ENCODE data around the gene WDR5B. TPM values are rescaled to one million over a fixed set of nuclear protein-coding genes. Genes with fewer than 3 reads are reported as not detected.

WDR5B gene
- 3.7 and 4.1 TPM in 2 replicates for total RNA-seq (ENCODE audit: low replicate concordance)

GRCh38 chr3:122415762-122416654 lies at the start of gene WDR5B:
Gene WDR5B (minus strand): TSS chr3:122416062. CDS start chr3:122415528, 534 bp downstream.

GRCh38 chr3:122383771-122384697 lies 31.8 kb downstream of the WDR5B start, which contains the start of gene FAM162A:
Gene FAM162A (plus strand): TSS chr3:122384182. CDS start chr3:122384266, 84 bp downstream.

GRCh38 chr3:122382888-122383666 lies 32.8 kb downstream of the WDR5B start, which contains the start of gene MIX23:
Gene MIX23 (minus strand): TSS chr3:122383231. CDS start chr3:122383224, 7 bp downstream.

Other genes starting within 250 kb of the WDR5B start
- gene CASR, start 232.4 kb downstream of the WDR5B start, total RNA-seq (ENCODE audit: low replicate concordance), result under 0.01 TPM in 1 of 2 replicates, not detected in the other
- gene CSTA, start 90.8 kb downstream of the WDR5B start, total RNA-seq (ENCODE audit: low replicate concordance), result 0.75 and 5.1 TPM in 2 replicates
- 18.6 and 30.0 TPM in 2 replicates for gene MIX23, start 32.8 kb downstream of the WDR5B start, total RNA-seq (ENCODE audit: low replicate concordance)
- 25.7 and 28.3 TPM in 2 replicates for gene FAM162A, start 31.9 kb downstream of the WDR5B start, total RNA-seq (ENCODE audit: low replicate concordance)
- 17.8 and 25.0 TPM in 2 replicates for gene KPNA1, start 98.9 kb upstream of the WDR5B start, total RNA-seq (ENCODE audit: low replicate concordance)
- gene PARP9, start 148.2 kb upstream of the WDR5B start, total RNA-seq (ENCODE audit: low replicate concordance), result 12.0 and 20.2 TPM in 2 replicates
- gene DTX3L, start 148.3 kb upstream of the WDR5B start, total RNA-seq (ENCODE audit: low replicate concordance), result 7.7 and 9.6 TPM in 2 replicates
- gene PARP15, start 161.6 kb upstream of the WDR5B start, total RNA-seq (ENCODE audit: low replicate concordance), result 0.23 TPM in 1 of 2 replicates, not detected in the other

Data from smooth muscle cell of the coronary artery (primary cell).